Loucy (cell line): ENCODE data around the gene C4orf36.

ENCODE experiments used
- H2AFZ ChIP-seq: fragments of 200-600 bp; sonication (generic); 2 replicates; pipeline ENCODE4 v1.6.0; 2016; ENCODE audit warnings: antibody characterized with exemption, mild to moderate bottlenecking, low read length, moderate library complexity
- H3F3A ChIP-seq: fragments of 200-600 bp; 2 replicates; pipeline ENCODE4 v1.6.0; 2016; ENCODE audit warnings: antibody characterized with exemption, low read depth, mild to moderate bottlenecking
- H3K27me3 ChIP-seq: fragments of 200-600 bp; sonication (generic); 2 replicates; pipeline ENCODE4 v1.6.1; 2014; ENCODE audit warnings: low read length, mild to moderate bottlenecking; ENCODE audit not compliant: insufficient read depth, poor library complexity, severe bottlenecking
- H3K36me3 ChIP-seq: fragments of 200-600 bp; sonication (generic); 2 replicates; pipeline ENCODE4 v1.6.1; 2016; ENCODE audit warnings: low read length; ENCODE audit not compliant: insufficient read depth
- H3K4me1 ChIP-seq: fragments of 200-600 bp; sonication (generic); 2 replicates; pipeline ENCODE4 v1.5.1; 2014; ENCODE audit warnings: low read length, mild to moderate bottlenecking; ENCODE audit not compliant: insufficient read depth, poor library complexity, severe bottlenecking
- H3K4me2 ChIP-seq: fragments of 200-600 bp; sonication (generic); 2 replicates; pipeline ENCODE4 v1.6.0; 2014; ENCODE audit warnings: antibody characterized with exemption, low read length, low read depth, mild to moderate bottlenecking; ENCODE audit not compliant: poor library complexity, severe bottlenecking
- H3K4me3 ChIP-seq: fragments of 200-600 bp; sonication (generic); 2 replicates; pipeline ENCODE4 v1.5.1; 2014; ENCODE audit warnings: low read length, mild to moderate bottlenecking, mixed read lengths; ENCODE audit not compliant: poor library complexity, severe bottlenecking
- H3K79me2 ChIP-seq: fragments of 200-600 bp; sonication (generic); 2 replicates; pipeline ENCODE4 v1.6.1; 2014; ENCODE audit warnings: low read length; ENCODE audit not compliant: insufficient read depth
- H3K9ac ChIP-seq: fragments of 200-600 bp; sonication (generic); 2 replicates; pipeline ENCODE4 v1.6.0; 2014; ENCODE audit warnings: mild to moderate bottlenecking, low read depth, low read length, moderate library complexity; ENCODE audit not compliant: poor library complexity, severe bottlenecking
- H3K9me2 ChIP-seq: fragments of 200-600 bp; sonication (generic); replicated peaks from 2 replicates; pipeline ENCODE4 v1.6.1; 2016; ENCODE audit warnings: low read depth, low read length, mixed read lengths
- H3K9me3 ChIP-seq: fragments of 200-600 bp; sonication (generic); 2 replicates; pipeline ENCODE4 v1.6.1; 2014; ENCODE audit warnings: mild to moderate bottlenecking, antibody characterized with exemption, low read length, low read depth; ENCODE audit not compliant: insufficient read depth
- H4K20me1 ChIP-seq: fragments of 200-600 bp; sonication (generic); 2 replicates; pipeline ENCODE4 v1.6.0; 2014; ENCODE audit warnings: antibody characterized with exemption, low read length, mild to moderate bottlenecking; ENCODE audit not compliant: insufficient read depth, poor library complexity, severe bottlenecking
- CTCF ChIP-seq: fragments of 200-600 bp; sonication (generic); conservative IDR thresholded peaks from 2 replicates; pipeline ENCODE4 v1.5.1; 2014; ENCODE audit warnings: mild to moderate bottlenecking, antibody characterized with exemption, low read length
- EZH2phosphoT487 ChIP-seq: fragments of 200-600 bp; IDR thresholded peaks from 2 replicates; pipeline ENCODE4 v1.6.1; 2018; ENCODE audit warnings: antibody characterized with exemption, mild to moderate bottlenecking, moderate library complexity, borderline replicate concordance

C4orf36 gene

GRCh38 chr4:86895692-86896488 is 3.7 kb upstream of the C4orf36 start:
- Histone ChIP-seq H3K4me1 (peaks cover 14% of the 10 kb centered on the region), H3K9me3 (no peaks in the 10 kb centered on the region), H3F3A (no peaks in the 10 kb centered on the region), H3K27me3 (no peaks in the 10 kb centered on the region), H3K9ac (no peak overlapping the region), H3K36me3 (no peaks in the 10 kb centered on the region), H3K9me2 (no peaks in the 10 kb centered on the region), H4K20me1 (no peaks in the 10 kb centered on the region), H2AFZ (no peak overlapping the region), H3K4me3 (no peak overlapping the region), H3K4me2 (no peak overlapping the region), H3K79me2 (no peaks in the 10 kb centered on the region)
- no peak for TF ChIP-seq EZH2phosphoT487
- TF ChIP-seq CTCF, result peak; percentile 87

- Histone ChIP-seq H3K79me2 (no peaks in the 10 kb centered on the region), H3K36me3 (no peaks in the 10 kb centered on the region), H4K20me1 (no peaks in the 10 kb centered on the region), H3K4me3 (no peak overlapping the region), H3F3A (no peaks in the 10 kb centered on the region), H3K9me3 (no peaks in the 10 kb centered on the region), H2AFZ (no peak overlapping the region), H3K4me2 (no peak overlapping the region), H3K9ac (no peak overlapping the region), H3K9me2 (no peaks in the 10 kb centered on the region), H3K27me3 (no peaks in the 10 kb centered on the region), H3K4me1 (peaks cover 14% of the 10 kb centered on the region)
- no peak for TF ChIP-seq CTCF
- TF ChIP-seq EZH2phosphoT487, result no peak
These were observed 2.2 kb upstream of the C4orf36 start for GRCh38 chr4:86894455-86894854.

GRCh38 chr4:86893136-86893535 is 914 bp upstream of the C4orf36 start:
- no peak overlapping the region for H2AFZ ChIP-seq
- peak overlapping the region; percentile 73 for H3K4me2 ChIP-seq

More at GRCh38 chr4:86893136-86893535, 914 bp upstream of the C4orf36 start:
- Histone ChIP-seq H3K9me2 (no peaks in the 10 kb centered on the region), H3K79me2 (no peaks in the 10 kb centered on the region), H3F3A (no peaks in the 10 kb centered on the region), H3K27me3 (no peaks in the 10 kb centered on the region), H3K4me3 (no peak overlapping the region), H3K4me1 (peaks cover 14% of the 10 kb centered on the region), H3K9me3 (no peaks in the 10 kb centered on the region), H3K9ac (no peak overlapping the region), H4K20me1 (no peaks in the 10 kb centered on the region), H3K36me3 (no peaks in the 10 kb centered on the region)
- TF ChIP-seq CTCF, result no peak
- no peak for TF ChIP-seq EZH2phosphoT487
